Activated CD4-positive, CD25-positive, alpha-beta regulatory T cell (primary cell): ENCODE results near the gene RHOF.
"Not testable (repeated sequence)": the region's sequence is repeated elsewhere in the genome, so short reads cannot be mapped to it uniquely, and the experiment has no call there.

Source experiments
- DNase-seq, 4 experiments: peaks; one replicate each; lab custom pipeline; 2025; lab: John Stamatoyannopoulos, UW

The RHOF gene

GRCh38 chr12:121792607-121793439, 665 bp downstream of the RHOF start:
- peak in 2 of 4 experiments; percentile 29 to 37 for DNase-seq

- DNase-seq, result no peak
These were observed 1.6 kb downstream of the RHOF start for GRCh38 chr12:121791671-121792551.

GRCh38 chr12:121790785-121791184, 2.7 kb downstream of the RHOF start:
- DNase-seq, result not testable (repeated sequence)

- DNase-seq, result peak; percentile 74 to 94 (median 86)
These were observed 3.4 kb downstream of the RHOF start for GRCh38 chr12:121789800-121790728.

- peak in 1 of 4 experiments; percentile 32 for DNase-seq
These were observed 4.2 kb downstream of the RHOF start for GRCh38 chr12:121789233-121789781.

- DNase-seq, result no peak
These were observed 5.2 kb downstream of the RHOF start for GRCh38 chr12:121788176-121788818.

GRCh38 chr12:121787063-121788025, 6.1 kb downstream of the RHOF start:
- DNase-seq, result peak in 2 of 4 experiments; percentile 20 to 33

GRCh38 chr12:121786440-121786825, 7.1 kb downstream of the RHOF start:
- DNase-seq, result no peak

GRCh38 chr12:121784460-121784859, 9.0 kb downstream of the RHOF start:
- no peak for DNase-seq

- no peak for DNase-seq
These were observed 9.7 kb downstream of the RHOF start for GRCh38 chr12:121783766-121784165.

GRCh38 chr12:121781998-121782979, 11.2 kb downstream of the RHOF start:
- peak in 1 of 4 experiments; percentile 32 for DNase-seq

- no peak for DNase-seq
These were observed 11.9 kb downstream of the RHOF start for GRCh38 chr12:121781484-121781997.

- DNase-seq, result no peak
These were observed 13.1 kb downstream of the RHOF start for GRCh38 chr12:121780429-121780828.

GRCh38 chr12:121779422-121779895, 14.0 kb downstream of the RHOF start:
- DNase-seq, result no peak

GRCh38 chr12:121778567-121779421, 14.7 kb downstream of the RHOF start:
- DNase-seq, result no peak

GRCh38 chr12:121776190-121777098, 17.0 kb downstream of the RHOF start:
- DNase-seq, result peak; percentile 82 to 95 (median 91)
